A673 (cell line): ENCODE data around the gene COL11A2.

Source experiments
- EZH2 ChIP-seq: fragments of 200-600 bp; sonication (generic); IDR thresholded peaks from 2 replicates; pipeline ENCODE4 v1.6.1; 2017; ENCODE audit warnings: borderline replicate concordance, low read depth, mild to moderate bottlenecking, mixed read lengths, antibody characterized with exemption, low read length; ENCODE audit not compliant: poor library complexity, severe bottlenecking
- TF ChIP-seq, protein P1 (sequence below): fragments of 300-800, 200-600 bp; sonication (generic); conservative IDR thresholded peaks from 2 replicates; pipeline ENCODE4 v1.5.1; 2017; ENCODE audit warnings: low read depth, mild to moderate bottlenecking, antibody characterized with exemption, low read length, moderate library complexity, mixed read lengths

DNA sequence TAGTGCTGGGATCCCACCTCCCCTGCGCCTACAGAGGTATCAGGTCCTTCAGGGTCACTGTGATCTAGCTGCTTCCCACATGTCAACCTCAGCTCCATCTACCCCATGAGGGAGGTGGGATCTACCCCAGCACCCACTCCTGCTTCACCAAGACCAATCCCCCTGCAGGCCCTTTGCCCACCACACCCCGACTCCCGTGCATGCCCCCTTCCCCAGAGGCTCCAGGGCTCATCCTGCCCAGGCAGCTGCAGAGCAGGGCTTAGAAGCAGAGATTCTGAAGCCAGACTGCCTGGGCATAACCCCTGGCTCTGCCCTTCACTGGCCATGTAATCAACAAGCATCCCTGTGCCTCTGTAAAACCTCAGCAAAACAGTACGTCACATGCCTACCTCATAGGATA is 17.5 kb downstream of the COL11A2 start:
- TF ChIP-seq, protein P1, sequence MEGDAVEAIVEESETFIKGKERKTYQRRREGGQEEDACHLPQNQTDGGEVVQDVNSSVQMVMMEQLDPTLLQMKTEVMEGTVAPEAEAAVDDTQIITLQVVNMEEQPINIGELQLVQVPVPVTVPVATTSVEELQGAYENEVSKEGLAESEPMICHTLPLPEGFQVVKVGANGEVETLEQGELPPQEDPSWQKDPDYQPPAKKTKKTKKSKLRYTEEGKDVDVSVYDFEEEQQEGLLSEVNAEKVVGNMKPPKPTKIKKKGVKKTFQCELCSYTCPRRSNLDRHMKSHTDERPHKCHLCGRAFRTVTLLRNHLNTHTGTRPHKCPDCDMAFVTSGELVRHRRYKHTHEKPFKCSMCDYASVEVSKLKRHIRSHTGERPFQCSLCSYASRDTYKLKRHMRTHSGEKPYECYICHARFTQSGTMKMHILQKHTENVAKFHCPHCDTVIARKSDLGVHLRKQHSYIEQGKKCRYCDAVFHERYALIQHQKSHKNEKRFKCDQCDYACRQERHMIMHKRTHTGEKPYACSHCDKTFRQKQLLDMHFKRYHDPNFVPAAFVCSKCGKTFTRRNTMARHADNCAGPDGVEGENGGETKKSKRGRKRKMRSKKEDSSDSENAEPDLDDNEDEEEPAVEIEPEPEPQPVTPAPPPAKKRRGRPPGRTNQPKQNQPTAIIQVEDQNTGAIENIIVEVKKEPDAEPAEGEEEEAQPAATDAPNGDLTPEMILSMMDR: no peak
- TF ChIP-seq EZH2: no peak
